Mammary microvascular endothelial cell (primary cell): ENCODE data around the gene AGBL1. TPM values are rescaled to one million over a fixed set of nuclear protein-coding genes. Genes with fewer than 3 reads are reported as not detected.

ENCODE experiments used
- total RNA-seq: library from RNA; depleted of rRNA; stranded (reverse); fragments of >200 nt; gene quantifications from 2 replicates; pipeline ENCODE4 v1.2.3, GENCODE V29; 2015

Gene AGBL1
- total RNA-seq: not detected in 2 replicates

GRCh38 chr15:86079508-86080266 is at the start of gene AGBL1:
TSS of gene AGBL1 (plus strand) at chr15:86079871.

